Nephron progenitor cell (in vitro differentiated cells): ENCODE data around the gene RPTOR.

Source experiments
- DNase-seq: peaks from one replicate; pipeline ENCODE4 v3.0.0; 2021
- H3K27ac Mint-ChIP-seq: 2 replicates; pipeline ENCODE4 v1.8.0; 2021; ENCODE audit warnings: mild to moderate bottlenecking, moderate library complexity, mixed read lengths
- H3K27me3 Mint-ChIP-seq: 2 replicates; pipeline ENCODE4 v1.8.0; 2021; ENCODE audit warnings: mild to moderate bottlenecking, low read depth, mixed read lengths; ENCODE audit not compliant: poor library complexity
- H3K36me3 Mint-ChIP-seq: 2 replicates; pipeline ENCODE4 v1.8.0; 2021; ENCODE audit warnings: low read depth, mixed read lengths
- H3K4me1 Mint-ChIP-seq: 2 replicates; pipeline ENCODE4 v1.8.0; 2021; ENCODE audit warnings: mixed read lengths
- H3K4me3 Mint-ChIP-seq: 2 replicates; pipeline ENCODE4 v1.8.0; 2021; ENCODE audit warnings: mild to moderate bottlenecking, moderate library complexity, mixed read lengths
- H3K9me3 Mint-ChIP-seq: 2 replicates; pipeline ENCODE4 v1.8.0; 2021; ENCODE audit warnings: mild to moderate bottlenecking, moderate library complexity, mixed read lengths
- TF ChIP-seq, protein P1 (sequence below): fragments of 200-600 bp; sonication (generic); IDR thresholded peaks from 2 replicates; pipeline ENCODE4 v1.5.0; 2021; ENCODE audit warnings: antibody characterized with exemption

The RPTOR gene

GRCh38 chr17:80758481-80759376 lies 214.1 kb downstream of the RPTOR start:
- Mint-ChIP-seq H3K36me3 (peaks cover 43% of the 10 kb centered on the region), H3K4me1 (peaks cover 32% of the 10 kb centered on the region), H3K27me3 (no peaks in the 10 kb centered on the region), H3K4me3 (no peak overlapping the region), H3K27ac (peak overlapping the region; percentile 62), H3K9me3 (no peaks in the 10 kb centered on the region)
- DNase-seq = no peak
- TF ChIP-seq, protein P1, sequence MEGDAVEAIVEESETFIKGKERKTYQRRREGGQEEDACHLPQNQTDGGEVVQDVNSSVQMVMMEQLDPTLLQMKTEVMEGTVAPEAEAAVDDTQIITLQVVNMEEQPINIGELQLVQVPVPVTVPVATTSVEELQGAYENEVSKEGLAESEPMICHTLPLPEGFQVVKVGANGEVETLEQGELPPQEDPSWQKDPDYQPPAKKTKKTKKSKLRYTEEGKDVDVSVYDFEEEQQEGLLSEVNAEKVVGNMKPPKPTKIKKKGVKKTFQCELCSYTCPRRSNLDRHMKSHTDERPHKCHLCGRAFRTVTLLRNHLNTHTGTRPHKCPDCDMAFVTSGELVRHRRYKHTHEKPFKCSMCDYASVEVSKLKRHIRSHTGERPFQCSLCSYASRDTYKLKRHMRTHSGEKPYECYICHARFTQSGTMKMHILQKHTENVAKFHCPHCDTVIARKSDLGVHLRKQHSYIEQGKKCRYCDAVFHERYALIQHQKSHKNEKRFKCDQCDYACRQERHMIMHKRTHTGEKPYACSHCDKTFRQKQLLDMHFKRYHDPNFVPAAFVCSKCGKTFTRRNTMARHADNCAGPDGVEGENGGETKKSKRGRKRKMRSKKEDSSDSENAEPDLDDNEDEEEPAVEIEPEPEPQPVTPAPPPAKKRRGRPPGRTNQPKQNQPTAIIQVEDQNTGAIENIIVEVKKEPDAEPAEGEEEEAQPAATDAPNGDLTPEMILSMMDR = no peak

- TF ChIP-seq, protein P1 = no peak
- Mint-ChIP-seq H3K27ac (peak overlapping the region; percentile 45), H3K36me3 (peaks cover 37% of the 10 kb centered on the region), H3K9me3 (no peaks in the 10 kb centered on the region), H3K4me1 (peaks cover 26% of the 10 kb centered on the region), H3K4me3 (no peak overlapping the region), H3K27me3 (no peaks in the 10 kb centered on the region)
- DNase-seq = no peak
These were observed 214.7 kb downstream of the RPTOR start for GRCh38 chr17:80759377-80759673.

DNA sequence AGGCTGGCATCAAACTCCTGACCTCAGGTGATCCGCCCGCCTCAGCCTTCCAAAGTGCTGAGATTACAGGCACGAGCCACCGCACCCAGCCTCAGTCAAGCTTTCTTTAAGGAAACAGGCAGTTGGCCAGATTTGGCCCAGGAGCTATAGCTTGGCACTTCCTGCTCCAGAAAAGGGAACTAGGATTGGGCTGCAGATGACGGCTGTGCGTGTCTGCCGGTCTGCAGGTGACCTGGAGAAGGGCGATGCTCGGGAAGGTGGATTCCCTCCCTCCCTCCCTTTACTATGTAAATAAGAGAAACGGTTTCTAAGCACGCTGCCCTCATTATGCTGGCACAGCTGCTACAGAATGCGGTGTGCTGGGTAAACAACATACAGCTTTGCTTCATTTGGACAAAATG lies 215.9 kb downstream of the RPTOR start:
- TF ChIP-seq, protein P1 = no peak
- DNase-seq = no peak
- Mint-ChIP-seq H3K4me1 (peaks cover 20% of the 10 kb centered on the region), H3K36me3 (peaks cover 33% of the 10 kb centered on the region), H3K27me3 (no peaks in the 10 kb centered on the region), H3K27ac (no peak overlapping the region), H3K9me3 (no peaks in the 10 kb centered on the region), H3K4me3 (no peak overlapping the region)

DNA sequence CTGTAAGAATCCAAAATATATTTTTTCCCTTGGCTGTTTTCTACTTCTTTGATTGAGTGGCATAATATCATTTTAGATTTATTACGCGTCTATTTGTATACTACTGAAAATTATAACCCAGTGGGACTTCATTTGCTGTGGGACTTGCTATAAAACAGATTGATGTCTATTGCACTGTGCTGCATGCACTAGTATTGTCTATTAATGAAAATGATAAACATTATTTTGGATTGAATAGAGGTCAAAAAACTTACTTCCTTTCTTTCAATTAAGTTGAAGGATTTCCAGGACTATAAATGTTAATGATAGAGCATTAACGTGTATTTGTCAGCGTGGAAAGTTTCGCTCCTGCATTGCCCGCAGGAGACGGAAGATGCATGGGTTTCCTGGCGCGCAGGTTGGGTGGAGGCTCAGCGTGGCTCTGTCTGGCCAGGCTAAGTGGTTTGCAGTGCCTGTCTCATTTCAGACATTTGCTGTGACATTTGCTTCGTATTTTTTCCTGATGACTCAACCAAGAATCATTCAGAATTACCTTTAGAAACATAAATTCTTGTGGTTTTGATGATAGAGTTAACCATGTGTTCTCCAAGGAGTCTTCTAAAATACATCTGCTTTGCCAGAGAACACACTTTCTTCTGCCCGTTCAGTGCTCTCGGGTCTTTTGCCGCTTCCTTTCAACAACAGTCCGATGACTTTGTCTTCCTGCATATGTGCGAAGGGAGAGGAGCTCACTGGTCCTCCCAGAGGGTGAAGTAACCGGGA lies 216.7 kb downstream of the RPTOR start:
- Mint-ChIP-seq H3K9me3 (no peaks in the 10 kb centered on the region), H3K4me3 (no peak overlapping the region), H3K4me1 (peaks cover 20% of the 10 kb centered on the region), H3K27me3 (no peaks in the 10 kb centered on the region), H3K27ac (peak overlapping the region; percentile 14), H3K36me3 (peaks cover 29% of the 10 kb centered on the region)
- DNase-seq = no peak
- TF ChIP-seq, protein P1 = no peak

DNA sequence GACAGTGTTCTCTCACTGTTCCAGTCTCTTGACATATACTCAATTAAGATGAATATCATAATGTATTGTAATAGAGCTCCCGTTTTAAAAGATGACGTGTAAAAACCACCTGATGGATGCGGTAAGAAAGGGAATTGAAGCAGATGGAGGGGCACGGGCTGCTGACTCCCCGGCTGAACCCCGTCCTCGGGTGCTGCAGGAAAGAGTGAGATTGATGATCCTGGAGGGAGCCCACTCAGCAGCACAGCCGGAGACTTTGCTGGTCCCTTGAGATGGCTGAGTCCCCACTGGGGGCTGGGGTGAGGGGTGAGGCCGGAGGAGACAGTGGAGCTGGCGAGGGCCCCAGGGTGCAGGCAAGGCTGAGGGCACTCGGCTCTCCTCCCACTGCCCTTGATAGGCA lies 217.4 kb downstream of the RPTOR start:
- no peak overlapping the region for H3K4me3 Mint-ChIP-seq
- TF ChIP-seq, protein P1 = no peak
- no peaks in the 10 kb centered on the region for H3K27me3 Mint-ChIP-seq
- H3K9me3 Mint-ChIP-seq = no peaks in the 10 kb centered on the region
- H3K27ac Mint-ChIP-seq = peak overlapping the region; percentile 14
- H3K4me1 Mint-ChIP-seq = peaks cover 20% of the 10 kb centered on the region
- peaks cover 26% of the 10 kb centered on the region for H3K36me3 Mint-ChIP-seq
- DNase-seq = no peak
